Tongue (tissue), 2 donors: ENCODE measurements around the gene ZBTB4. TPM values are rescaled to one million over a fixed set of nuclear protein-coding genes. Genes with fewer than 3 reads are reported as not detected.

Experiments
- DNase-seq: peaks from one replicate; pipeline ENCODE4 v3.0.0-alpha.2; 2015
- total RNA-seq: library from RNA; depleted of rRNA; stranded (reverse); fragments of >200 nt; gene quantifications from one replicate; pipeline ENCODE4 v1.2.3, GENCODE V29; 2014

The ZBTB4 gene
- total RNA-seq, 1 donor from 2014 or later: 22.9 TPM

- DNase-seq: peak; percentile 78
These were observed 38.6 kb downstream of the ZBTB4 start for GRCh38 chr17:7440834-7441195.

GRCh38 chr17:7440113-7440833 lies 39.2 kb downstream of the ZBTB4 start:
- peak; percentile 65 for DNase-seq

GRCh38 chr17:7439462-7440112 lies 39.8 kb downstream of the ZBTB4 start, which contains the start of gene FGF11:
TSS of gene FGF11 (plus strand) at chr17:7439512. CDS start at chr17:7439621, 109 bp downstream.
- DNase-seq: no peak

GRCh38 chr17:7438656-7439460 lies 40.6 kb downstream of the ZBTB4 start:
- no peak for DNase-seq

GRCh38 chr17:7437950-7438614 lies 41.3 kb downstream of the ZBTB4 start:
- peak; percentile 68 for DNase-seq

GRCh38 chr17:7437369-7437863 lies 42.0 kb downstream of the ZBTB4 start:
- no peak for DNase-seq

- peak; percentile 85 for DNase-seq
These were observed 42.7 kb downstream of the ZBTB4 start for GRCh38 chr17:7436556-7437368.

- peak; percentile 51 for DNase-seq
These were observed 43.5 kb downstream of the ZBTB4 start for GRCh38 chr17:7435676-7436555.

- DNase-seq: no peak
These were observed 47.1 kb downstream of the ZBTB4 start for GRCh38 chr17:7432296-7432695.

- no peak for DNase-seq
These were observed 48.2 kb downstream of the ZBTB4 start for GRCh38 chr17:7431231-7431630.

- no peak for DNase-seq
These were observed 49.7 kb downstream of the ZBTB4 start for GRCh38 chr17:7429722-7430121.

- no peak for DNase-seq
These were observed 50.9 kb downstream of the ZBTB4 start, which contains the start of gene SPEM3 for GRCh38 chr17:7428557-7428956. TSS of gene SPEM3 (plus strand) at chr17:7428857. CDS start at chr17:7428903, 46 bp downstream.

- DNase-seq: no peak
These were observed 51.9 kb downstream of the ZBTB4 start for GRCh38 chr17:7427549-7427948.

GRCh38 chr17:7426896-7427489 lies 52.4 kb downstream of the ZBTB4 start:
- no peak for DNase-seq

- no peak for DNase-seq
These were observed 53.1 kb downstream of the ZBTB4 start for GRCh38 chr17:7426203-7426863.

GRCh38 chr17:7425756-7426155 lies 53.7 kb downstream of the ZBTB4 start:
- no peak for DNase-seq

GRCh38 chr17:7425316-7425715 lies 54.1 kb downstream of the ZBTB4 start, which contains the start of gene SPEM2:
TSS of gene SPEM2 (plus strand) at chr17:7425616. CDS start at chr17:7425689, 73 bp downstream.
- DNase-seq: no peak

GRCh38 chr17:7423679-7424078 lies 55.8 kb downstream of the ZBTB4 start:
- peak; percentile 50 for DNase-seq

- DNase-seq: no peak
These were observed 58.2 kb downstream of the ZBTB4 start for GRCh38 chr17:7421186-7421585.
